Fibroblast of mammary gland (primary cell): ENCODE measurements around the gene CHCHD5.

Experiments used
- DNase-seq: peaks from one replicate; pipeline ENCODE4 v3.0.0-alpha.2; 2010; ENCODE audit warnings: low read depth
- H3K4me3 ChIP-seq: 2 replicates; pipeline ENCODE4 v1.5.1; 2011; ENCODE audit warnings: low read depth, mild to moderate bottlenecking, low read length, moderate library complexity; ENCODE audit not compliant: control insufficient read depth
- CTCF ChIP-seq: conservative IDR thresholded peaks from 2 replicates; pipeline ENCODE4 v1.5.1; 2011; ENCODE audit warnings: low read depth, low read length, inconsistent platforms; ENCODE audit not compliant: control insufficient read depth, insufficient read depth

CHCHD5 gene

GRCh38 chr2:112585873-112586464, 1.6 kb downstream of the CHCHD5 start:
- DNase-seq, result no peak
- no peak for TF ChIP-seq CTCF
- H3K4me3 ChIP-seq, result no peak overlapping the region

GRCh38 chr2:112588611-112589045, 4.2 kb downstream of the CHCHD5 start:
- DNase-seq, result no peak
- H3K4me3 ChIP-seq, result no peak overlapping the region
- TF ChIP-seq CTCF, result no peak

GRCh38 chr2:112591413-112591812, 7.0 kb downstream of the CHCHD5 start:
- no peak for TF ChIP-seq CTCF
- DNase-seq, result no peak
- H3K4me3 ChIP-seq, result no peak overlapping the region

GRCh38 chr2:112593736-112594135, 9.3 kb downstream of the CHCHD5 start:
- TF ChIP-seq CTCF, result no peak
- H3K4me3 ChIP-seq, result no peak overlapping the region
- no peak for DNase-seq

GRCh38 chr2:112597537-112598322, 13.3 kb downstream of the CHCHD5 start:
- TF ChIP-seq CTCF, result no peak
- H3K4me3 ChIP-seq, result no peak overlapping the region
- DNase-seq, result no peak

- TF ChIP-seq CTCF, result no peak
- no peak for DNase-seq
- no peak overlapping the region for H3K4me3 ChIP-seq
Measured at GRCh38 chr2:112600634-112601033, 16.2 kb downstream of the CHCHD5 start.
